Erythroblast (primary cell): ENCODE data around the gene CLEC4F.

ENCODE experiments used
- GATA1 ChIP-seq: IDR thresholded peaks from 2 replicates; pipeline ENCODE4 v1.6.1; 2011; ENCODE audit warnings: low read depth, mild to moderate bottlenecking, control low read depth, low read length, moderate library complexity
- POLR2A ChIP-seq: IDR thresholded peaks from 2 replicates; pipeline ENCODE4 v1.6.1; 2011; ENCODE audit warnings: mild to moderate bottlenecking, low read length

DNA sequence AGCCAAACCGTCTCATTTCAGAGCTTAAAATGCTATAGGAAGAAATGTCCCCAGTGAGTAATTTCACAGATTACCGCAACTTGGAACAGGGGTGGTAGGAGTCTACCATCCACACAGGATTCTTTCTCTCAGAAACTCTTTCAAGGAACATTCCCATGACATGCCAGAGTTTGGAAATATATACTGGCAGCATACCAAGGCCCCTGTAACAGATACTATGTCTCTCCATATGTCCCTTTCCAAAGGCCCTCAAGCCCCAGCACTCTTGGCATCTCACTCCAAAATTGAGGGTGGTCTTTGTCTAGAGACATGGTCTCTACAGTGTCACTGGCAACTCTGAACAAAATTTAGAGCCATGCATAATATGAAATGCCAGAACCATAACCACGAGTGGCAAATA is 40.9 kb downstream of the CLEC4F start:
- TF ChIP-seq POLR2A (no peak), GATA1 (no peak)
